ENCODE measurements around the gene IFT22. TPM values are rescaled to one million over a fixed set of nuclear protein-coding genes. Genes with fewer than 3 reads are reported as not detected.
"Not testable (repeated sequence)": the region's sequence is repeated elsewhere in the genome, so short reads cannot be mapped to it uniquely, and the experiment has no call there.

Gene IFT22
- total RNA-seq = 10 to 100 TPM; 10.5 to 11.6 TPM

GRCh38 chr7:101321491-101322401 lies at the start of gene IFT22:
Gene IFT22, minus strand, starts transcription at chr7:101321812. Its CDS starts 103 bp downstream, at chr7:101321709.
- ChIA-PET POLR2A (interaction anchor here (0.6 to 1.0 kb wide), 3 partner anchors 411 to 1135 kb away, joined by 3 to 14 read pairs (median 5); no protein-coding TSS in a partner anchor), CTCF (interaction anchor here (0.6 to 1.0 kb wide), 3 partner anchors 30 to 68 kb away, joined by 3 read pairs; no protein-coding TSS in a partner anchor)

GRCh38 chr7:101370836-101371235 lies 49.2 kb upstream of the IFT22 start:
- POLR2A ChIA-PET = no interaction called here
- CTCF ChIA-PET = interaction anchor here (1.6 kb wide), 1 partner anchor 40 kb away, joined by 5 read pairs; no protein-coding TSS in a partner anchor

DNA sequence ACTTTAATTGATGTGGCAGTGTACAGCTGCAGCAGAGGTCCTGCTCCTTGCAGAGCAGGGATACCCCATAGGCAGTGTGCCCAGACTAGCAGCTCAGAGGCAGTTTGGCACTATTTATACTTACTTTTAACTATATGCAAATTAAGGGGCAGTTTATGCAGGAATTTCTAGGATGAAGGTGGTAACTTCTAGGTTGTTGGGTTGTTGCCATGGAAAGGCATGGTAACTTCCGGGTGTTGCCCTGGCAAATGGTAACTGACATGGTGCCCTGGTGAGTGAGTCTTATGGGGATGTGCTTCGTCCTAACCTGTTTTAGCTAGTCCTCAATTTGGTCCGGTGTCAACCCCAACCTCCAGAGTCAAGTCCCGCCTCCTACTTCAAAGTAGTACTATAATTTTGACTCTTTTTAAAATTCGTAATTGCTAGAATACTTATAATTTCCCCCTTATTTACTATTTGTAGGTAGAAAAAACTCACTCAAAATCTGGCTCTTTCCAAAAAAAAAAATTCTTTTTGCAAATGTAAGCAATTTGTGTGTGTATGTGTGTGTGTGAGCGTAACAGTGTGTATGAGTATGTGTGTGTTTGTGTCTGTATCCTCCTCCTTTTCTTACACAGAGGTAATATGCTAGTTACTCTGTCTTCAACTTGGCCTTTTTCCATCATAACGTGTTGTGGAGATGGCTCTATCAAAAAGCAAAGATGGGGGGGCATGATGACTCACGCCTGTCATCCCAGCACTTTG lies 47.0 kb upstream of the IFT22 start:
- POLR2A ChIA-PET = no interaction called here
- CTCF ChIA-PET = interaction anchor here (1.1 kb wide), 1 partner anchor 72 kb away, joined by 4 read pairs; no protein-coding TSS in a partner anchor

GRCh38 chr7:101367676-101368075 lies 46.1 kb upstream of the IFT22 start:
- ChIA-PET POLR2A (no interaction called here), CTCF (interaction anchor here (0.8 to 1.2 kb wide), 3 partner anchors 14 to 73 kb away, joined by 3 to 4 read pairs (median 3); no protein-coding TSS in a partner anchor)

DNA sequence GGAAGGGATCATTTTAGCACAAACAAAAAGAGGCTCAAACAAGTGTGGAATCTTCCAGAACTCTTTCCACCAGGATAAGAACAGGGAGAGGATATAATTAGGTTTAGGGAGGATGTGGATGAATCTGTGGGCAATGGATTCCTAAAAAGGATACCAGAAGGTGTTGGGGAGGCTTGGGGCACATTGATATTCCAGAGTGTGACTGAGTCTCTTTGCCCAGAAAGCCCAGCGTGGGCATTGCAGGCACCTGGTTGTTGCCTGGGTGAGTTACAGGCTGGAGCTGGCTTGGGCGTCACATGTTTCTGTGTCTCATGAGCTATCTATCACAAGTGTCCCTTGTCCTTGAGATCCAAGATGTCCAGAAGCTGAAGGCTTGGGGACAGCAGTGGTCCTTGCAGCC lies 44.3 kb upstream of the IFT22 start:
- ChIA-PET POLR2A (no interaction called here), CTCF (interaction anchor here (0.7 to 1.1 kb wide), 2 partner anchors 140 to 918 kb away, joined by 3 to 4 read pairs; no protein-coding TSS in a partner anchor)

GRCh38 chr7:101363734-101364374 lies 42.2 kb upstream of the IFT22 start:
- POLR2A ChIA-PET = interaction anchor here (0.7 kb wide), 1 partner anchor 11 kb away, joined by 3 read pairs; no protein-coding TSS in a partner anchor

DNA sequence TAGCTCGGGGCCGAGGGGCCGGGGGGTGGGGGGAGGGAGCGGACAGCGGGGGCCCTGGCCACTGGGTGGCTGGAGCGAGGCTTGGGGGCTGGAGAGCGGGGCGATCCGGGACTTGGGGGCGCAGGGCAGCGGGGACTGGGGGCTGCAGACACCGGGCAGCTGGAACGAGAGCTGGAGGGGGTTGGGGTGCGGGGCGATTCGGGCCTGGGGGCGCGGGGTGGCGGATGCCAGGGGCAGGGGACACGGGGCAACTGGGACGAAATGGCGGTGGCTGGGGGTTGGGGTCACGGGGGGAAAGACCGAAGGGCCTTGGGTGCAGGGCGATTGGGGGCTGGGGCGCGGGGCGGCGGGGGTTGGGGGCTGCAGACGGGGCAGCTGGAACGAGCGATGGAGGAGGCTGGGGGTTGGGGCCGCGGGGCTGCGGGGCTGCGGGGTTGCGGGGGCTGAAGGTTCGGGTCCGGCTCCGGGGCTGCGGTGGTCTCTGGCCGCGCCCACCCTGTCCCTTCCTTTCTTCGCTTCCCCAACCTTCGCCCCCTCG lies 41.7 kb upstream of the IFT22 start:
- POLR2A ChIA-PET = no interaction called here
- CTCF ChIA-PET = interaction anchor here (1.0 to 1.5 kb wide), 3 partner anchors 41 to 77 kb away, joined by 3 to 4 read pairs (median 3); partner anchors contain the start of gene IFT22

More at GRCh38 chr7:101363734-101364374, 42.2 kb upstream of the IFT22 start:
- CTCF ChIA-PET = interaction anchor here (0.9 to 1.7 kb wide), 8 partner anchors 11 to 145 kb away, joined by 3 to 8 read pairs (median 4); partner anchors contain the start of gene IFT22

DNA sequence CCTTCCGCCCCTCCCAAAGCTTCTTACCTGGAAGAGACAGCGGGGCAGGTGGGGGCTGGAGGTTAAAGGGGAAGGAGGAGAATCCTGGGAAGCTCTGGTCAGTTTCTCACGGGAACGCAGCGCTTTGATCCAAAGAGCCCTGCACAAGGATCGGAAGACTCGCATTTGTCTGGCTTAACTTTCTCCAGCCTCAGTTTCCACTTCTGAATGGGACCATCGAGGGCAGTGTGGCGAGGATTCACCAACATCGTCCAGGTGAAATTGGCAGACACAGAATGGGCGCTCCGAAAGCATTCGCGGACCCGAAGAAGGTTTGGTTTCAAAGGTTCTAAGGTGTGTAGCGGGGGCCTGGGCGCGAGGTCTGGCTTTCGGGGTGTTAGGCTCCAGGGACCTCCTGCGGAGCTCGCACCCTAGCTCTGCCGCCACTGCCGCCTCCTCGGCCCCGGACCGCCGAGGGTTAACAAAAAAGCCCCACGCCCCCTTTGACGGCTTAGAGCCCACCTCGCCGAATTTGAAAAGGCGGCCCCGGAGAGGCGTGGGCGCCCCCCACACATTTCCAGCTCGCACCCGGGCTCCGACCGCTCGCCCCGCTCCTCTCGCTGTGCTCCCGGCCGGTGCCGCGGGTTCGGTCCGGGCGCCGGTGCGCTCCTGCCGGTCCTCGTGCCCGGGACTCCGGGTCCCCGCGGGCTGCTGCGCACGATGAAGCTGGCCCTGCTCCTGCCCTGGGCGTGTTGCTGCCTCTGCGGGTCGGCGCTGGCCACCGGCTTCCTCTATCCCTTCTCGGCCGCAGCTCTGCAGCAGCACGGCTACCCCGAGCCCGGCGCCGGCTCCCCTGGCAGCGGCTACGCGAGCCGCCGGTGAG lies 41.0 kb upstream of the IFT22 start, which contains the start of gene COL26A1:
COL26A1 (plus strand) TSS at position 542 of the 862 bp plus-strand sequence; CDS start at position 700, 158 bp downstream.
- ChIA-PET POLR2A (no interaction called here), CTCF (interaction anchor here (1.0 to 1.2 kb wide), 2 partner anchors 49 to 78 kb away, joined by 3 to 4 read pairs; no protein-coding TSS in a partner anchor)

DNA sequence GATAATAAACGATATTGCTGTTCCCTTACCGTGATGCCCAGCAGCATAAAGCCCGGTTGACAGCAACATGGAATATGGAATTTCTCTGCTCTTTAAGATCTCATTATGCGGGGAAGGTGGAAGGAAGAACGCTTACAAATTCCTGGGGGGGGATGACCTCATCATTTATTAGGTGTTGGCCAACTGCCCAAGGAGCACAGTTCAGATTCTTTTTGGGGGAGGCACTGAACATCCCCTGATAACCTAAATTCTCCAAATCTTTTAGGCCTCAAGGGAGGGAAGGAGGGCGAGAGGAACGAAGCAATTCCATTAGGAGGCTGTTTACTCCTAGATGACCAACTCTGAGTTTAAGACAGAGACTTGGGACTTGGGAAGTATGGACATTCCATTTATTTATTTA lies 35.8 kb upstream of the IFT22 start:
- ChIA-PET CTCF (no interaction called here), POLR2A (no interaction called here)

- POLR2A ChIA-PET = interaction anchor here (0.6 kb wide), 2 partner anchors 11 to 38 kb away, joined by 3 to 4 read pairs; no protein-coding TSS in a partner anchor
- CTCF ChIA-PET = interaction anchor here (0.8 to 1.3 kb wide), 2 partner anchors 11 to 14 kb away, joined by 3 to 7 read pairs; no protein-coding TSS in a partner anchor
Measured at GRCh38 chr7:101352920-101353308, 31.3 kb upstream of the IFT22 start.

GRCh38 chr7:101349300-101349699 lies 27.7 kb upstream of the IFT22 start:
- POLR2A ChIA-PET, CTCF ChIA-PET: not testable (repeated sequence)

DNA sequence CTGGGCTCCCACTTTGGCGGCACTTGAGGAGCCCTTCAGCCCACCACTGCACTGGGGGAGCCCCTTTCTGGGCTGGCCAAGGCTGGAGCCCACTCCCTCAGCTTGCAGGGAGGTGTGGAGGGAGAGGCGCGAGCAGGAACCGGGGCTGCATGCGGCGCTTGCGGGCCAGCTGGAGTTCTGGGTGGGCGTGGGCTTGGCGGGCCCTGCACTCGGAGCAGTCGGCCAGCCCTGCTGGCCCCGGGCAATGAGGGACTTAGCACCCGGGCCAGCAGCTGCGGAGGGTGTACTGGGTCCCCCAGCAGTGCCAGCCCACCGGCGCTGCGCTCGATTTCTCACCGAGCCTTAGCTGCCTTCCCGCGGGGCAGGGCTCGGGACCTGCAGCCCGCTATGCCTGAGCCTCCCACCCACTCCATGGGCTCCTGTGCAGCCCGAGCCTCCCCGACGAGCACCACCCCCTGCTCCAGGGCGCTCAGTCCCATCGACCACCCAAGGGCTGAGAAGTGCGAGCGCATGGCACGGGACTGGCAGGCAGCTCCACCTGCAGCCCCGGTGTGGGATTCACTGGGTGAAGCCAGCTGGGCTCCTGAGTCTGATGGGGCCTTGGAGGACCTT lies 26.9 kb upstream of the IFT22 start:
- CTCF ChIA-PET, POLR2A ChIA-PET: not testable (repeated sequence)

GRCh38 chr7:101347477-101347876 lies 25.9 kb upstream of the IFT22 start:
- CTCF ChIA-PET = no interaction called here
- POLR2A ChIA-PET = no interaction called here

DNA sequence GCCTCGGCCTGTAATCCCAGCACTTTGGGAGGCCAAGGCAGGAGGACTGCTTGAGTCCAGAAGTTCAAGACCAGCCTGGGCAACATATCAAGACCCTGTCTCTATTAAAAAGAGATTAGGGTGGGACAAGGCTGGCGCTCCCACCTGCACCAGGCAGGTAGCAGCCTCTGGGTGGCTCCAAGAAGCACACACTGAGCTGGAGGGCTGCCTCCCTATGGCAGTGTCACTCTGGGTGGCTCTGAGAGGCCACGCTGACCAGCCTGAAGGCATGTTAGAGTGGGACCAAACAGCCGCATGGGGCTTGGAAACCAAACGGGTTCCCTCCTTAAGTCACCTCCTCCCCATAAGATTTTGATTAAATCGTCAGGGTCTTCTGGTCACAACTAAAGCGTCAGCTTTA lies 21.3 kb upstream of the IFT22 start:
- POLR2A ChIA-PET = no interaction called here
- CTCF ChIA-PET = no interaction called here

GRCh38 chr7:101340379-101340778 lies 18.8 kb upstream of the IFT22 start:
- CTCF ChIA-PET = no interaction called here
- POLR2A ChIA-PET = no interaction called here

GRCh38 chr7:101333912-101334311 lies 12.3 kb upstream of the IFT22 start:
- CTCF ChIA-PET = no interaction called here
- POLR2A ChIA-PET = interaction anchor here (0.6 kb wide), 1 partner anchor 1373 kb away, joined by 4 read pairs; no protein-coding TSS in a partner anchor

- ChIA-PET POLR2A (no interaction called here), CTCF (no interaction called here)
Measured at GRCh38 chr7:101332026-101332425, 10.4 kb upstream of the IFT22 start.
